ENCODE measurements around the gene SLC2A11. TPM values are rescaled to one million over a fixed set of nuclear protein-coding genes. Genes with fewer than 3 reads are reported as not detected.

SLC2A11 gene
- total and polyA plus RNA-seq, 10 of the 15 experiments (the other 5 are each of a cell fraction or from before 2014, with no cell fraction given) = 0.98 to 18.3 (median 8.6) TPM

DNA sequence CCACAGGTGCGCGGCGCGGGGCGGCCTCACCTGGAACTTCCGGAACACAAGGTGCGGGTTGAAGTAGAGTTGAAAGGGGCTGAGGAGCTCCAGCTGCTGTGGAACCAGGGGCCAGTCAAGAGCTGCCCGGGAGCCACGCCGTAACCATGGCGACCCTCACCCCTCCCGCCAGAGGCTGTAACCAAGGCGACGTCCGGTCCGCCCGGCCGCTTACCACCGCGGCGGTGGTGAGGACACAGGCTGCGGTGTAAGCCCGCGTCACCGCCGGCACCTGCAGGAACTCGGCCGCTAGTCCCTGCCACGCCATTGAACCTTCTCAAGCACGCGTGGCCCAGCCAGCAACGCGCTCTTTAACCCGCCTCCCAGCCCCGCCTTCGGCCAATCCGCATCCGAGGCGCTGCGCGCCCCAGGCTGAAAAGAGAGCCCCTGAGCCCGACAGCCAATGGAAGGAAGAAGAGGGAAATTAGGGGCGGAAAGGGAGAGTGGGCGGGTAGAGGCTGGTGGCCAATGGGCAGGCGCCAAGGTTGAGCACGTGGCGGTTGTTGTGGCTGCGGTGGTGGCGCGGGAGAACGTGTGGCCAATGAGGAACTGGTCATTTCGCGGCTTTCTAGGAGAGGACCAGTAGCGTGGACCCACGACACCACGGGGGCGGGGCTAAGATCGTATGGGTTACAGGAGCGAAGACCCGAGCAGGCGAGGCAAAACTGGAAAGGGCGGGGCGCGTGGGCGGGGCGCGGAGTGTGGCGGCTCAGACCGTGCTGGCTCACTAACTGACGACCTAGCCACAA, 18.8 kb upstream of the SLC2A11 start, which contains the start of gene DERL3:
Gene DERL3 (minus strand): TSS at position 326 of the 788 bp plus-strand sequence. CDS start 19 bp downstream, at position 307.
- intact Hi-C loops (cut with micrococcal nuclease; ENCODE audit: unreplicated experiment) (loop anchor here (2.0 kb wide), 1 partner anchor 38 kb away; no protein-coding TSS in a partner anchor), in situ Hi-C loops (cut with MboI) (no loop called here)
- Histone ChIP-seq H3K4me3 (peak within 1 kb of the TSS; percentile 76), H3K27me3 (replicated peaks in 1 of 2; ENCODE audit: control insufficient read depth in 2 of 2, insufficient read depth in 2 of 2, low read length in 1 of 2) (no peaks in the 10 kb centered on the region), H3K79me2 (ENCODE audit: control insufficient read depth, insufficient read depth, low read length) (no peaks in the 10 kb centered on the region; the same call in 1 of the 2 replicates), H3K36me3 (ENCODE audit: control insufficient read depth in 2 of 2, insufficient read depth in 2 of 2, low read length in 1 of 2) (peaks cover 0 to 21% of the 10 kb centered on the region in 2 experiments; a peak in 2 of 4 replicates), H3K9ac (ENCODE audit: control insufficient read depth, insufficient read depth, low read length) (peak within 1 kb of the TSS; percentile 77), H3K4me2 (ENCODE audit: control insufficient read depth, insufficient read depth) (peak within 1 kb of the TSS; percentile 100), H3K27ac (ENCODE audit: control insufficient read depth, insufficient read depth) (peak within 1 kb of the TSS; percentile 56), H4K20me1 (ENCODE audit: control insufficient read depth, insufficient read depth) (no peaks in the 10 kb centered on the region), H3K4me1 (ENCODE audit: control insufficient read depth, insufficient read depth, low read length) (peaks cover 25% of the 10 kb centered on the region), H3K9me3 (replicated peaks; ENCODE audit: control insufficient read depth, insufficient read depth, low read length) (no peaks in the 10 kb centered on the region), H2AFZ (ENCODE audit: control insufficient read depth, low read depth, low read length) (peak within 1 kb of the TSS; percentile 80)
- ChIA-PET SMC1A (ENCODE audit: uncharacterized antibody, unreplicated experiment) (interaction anchor here (0.8 kb wide), 1 partner anchor 19 kb away, joined by 5 read pairs; the partner anchor contains the start of gene SLC2A11), CTCF (interaction anchor here (0.8 to 1.0 kb wide), 3 partner anchors 9 to 70 kb away, joined by 3 to 4 read pairs (median 3); no protein-coding TSS in a partner anchor), POLR2A (no interaction called here), RAD21 (ENCODE audit: unreplicated experiment) (interaction anchor here (1.1 kb wide), 1 partner anchor 19 kb away, joined by 4 read pairs; the partner anchor contains the start of gene SLC2A11)
- ATAC-seq = peak; percentile 95
- WGBS (ENCODE audit: insufficient coverage, insufficient replicate concordance, low lambda C conversion rate, missing lambda C conversion rate) = 1% methylated on average over 62 of the region's 70 CpGs
- peak; percentile 98 for FAIRE-seq
- peak; percentile 98 for DNase-seq (ENCODE audit: low read depth, low spot score)
- BruUV-seq (replicated peaks) = no TSS peak
- TF ChIP-seq, protein P1, sequence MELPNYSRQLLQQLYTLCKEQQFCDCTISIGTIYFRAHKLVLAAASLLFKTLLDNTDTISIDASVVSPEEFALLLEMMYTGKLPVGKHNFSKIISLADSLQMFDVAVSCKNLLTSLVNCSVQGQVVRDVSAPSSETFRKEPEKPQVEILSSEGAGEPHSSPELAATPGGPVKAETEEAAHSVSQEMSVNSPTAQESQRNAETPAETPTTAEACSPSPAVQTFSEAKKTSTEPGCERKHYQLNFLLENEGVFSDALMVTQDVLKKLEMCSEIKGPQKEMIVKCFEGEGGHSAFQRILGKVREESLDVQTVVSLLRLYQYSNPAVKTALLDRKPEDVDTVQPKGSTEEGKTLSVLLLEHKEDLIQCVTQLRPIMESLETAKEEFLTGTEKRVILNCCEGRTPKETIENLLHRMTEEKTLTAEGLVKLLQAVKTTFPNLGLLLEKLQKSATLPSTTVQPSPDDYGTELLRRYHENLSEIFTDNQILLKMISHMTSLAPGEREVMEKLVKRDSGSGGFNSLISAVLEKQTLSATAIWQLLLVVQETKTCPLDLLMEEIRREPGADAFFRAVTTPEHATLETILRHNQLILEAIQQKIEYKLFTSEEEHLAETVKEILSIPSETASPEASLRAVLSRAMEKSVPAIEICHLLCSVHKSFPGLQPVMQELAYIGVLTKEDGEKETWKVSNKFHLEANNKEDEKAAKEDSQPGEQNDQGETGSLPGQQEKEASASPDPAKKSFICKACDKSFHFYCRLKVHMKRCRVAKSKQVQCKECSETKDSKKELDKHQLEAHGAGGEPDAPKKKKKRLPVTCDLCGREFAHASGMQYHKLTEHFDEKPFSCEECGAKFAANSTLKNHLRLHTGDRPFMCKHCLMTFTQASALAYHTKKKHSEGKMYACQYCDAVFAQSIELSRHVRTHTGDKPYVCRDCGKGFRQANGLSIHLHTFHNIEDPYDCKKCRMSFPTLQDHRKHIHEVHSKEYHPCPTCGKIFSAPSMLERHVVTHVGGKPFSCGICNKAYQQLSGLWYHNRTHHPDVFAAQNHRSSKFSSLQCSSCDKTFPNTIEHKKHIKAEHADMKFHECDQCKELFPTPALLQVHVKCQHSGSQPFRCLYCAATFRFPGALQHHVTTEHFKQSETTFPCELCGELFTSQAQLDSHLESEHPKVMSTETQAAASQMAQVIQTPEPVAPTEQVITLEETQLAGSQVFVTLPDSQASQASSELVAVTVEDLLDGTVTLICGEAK (IDR thresholded peaks at IDR 0.05; ENCODE audit: borderline replicate concordance) = peak; percentile 59; the same call in 1 of the 2 replicates
- TF ChIP-seq NFIC (IDR thresholded peaks at IDR 0.05; ENCODE audit: low read depth, low read length) = no peak
- 0 out of 2 replicates have a peak, but pooled peaks have one; percentile 21 for TF ChIP-seq TAF1 (IDR thresholded peaks at IDR 0.05; ENCODE audit: borderline replicate concordance, low read depth, low read length)
- TF ChIP-seq TCF3 (IDR thresholded peaks at IDR 0.05; ENCODE audit: borderline replicate concordance, insufficient read depth, low read depth, low read length) = peak; percentile 49; the same call in 1 of the 2 replicates
- TF ChIP-seq NR2C1 (IDR thresholded peaks at IDR 0.05) = no peak
- TF ChIP-seq IRF4 (IDR thresholded peaks at IDR 0.05; ENCODE audit: low read depth, low read length) = no peak
- peak; percentile 33; the same call in 1 of the 2 replicates for TF ChIP-seq ATF7 (IDR thresholded peaks at IDR 0.05; ENCODE audit: low read depth)
- TF ChIP-seq SUPT20H (IDR thresholded peaks at IDR 0.05; ENCODE audit: borderline replicate concordance, control insufficient read depth, low read depth, low read length) = no peak
- no peak for TF ChIP-seq RBBP5 (conservative IDR thresholded peaks at IDR 0.05)
- TF ChIP-seq HDAC2 (IDR thresholded peaks at IDR 0.05) = peak; percentile 83; the same call in 1 of the 2 replicates
- TF ChIP-seq, protein P2, sequence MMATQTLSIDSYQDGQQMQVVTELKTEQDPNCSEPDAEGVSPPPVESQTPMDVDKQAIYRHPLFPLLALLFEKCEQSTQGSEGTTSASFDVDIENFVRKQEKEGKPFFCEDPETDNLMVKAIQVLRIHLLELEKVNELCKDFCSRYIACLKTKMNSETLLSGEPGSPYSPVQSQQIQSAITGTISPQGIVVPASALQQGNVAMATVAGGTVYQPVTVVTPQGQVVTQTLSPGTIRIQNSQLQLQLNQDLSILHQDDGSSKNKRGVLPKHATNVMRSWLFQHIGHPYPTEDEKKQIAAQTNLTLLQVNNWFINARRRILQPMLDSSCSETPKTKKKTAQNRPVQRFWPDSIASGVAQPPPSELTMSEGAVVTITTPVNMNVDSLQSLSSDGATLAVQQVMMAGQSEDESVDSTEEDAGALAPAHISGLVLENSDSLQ (IDR thresholded peaks at IDR 0.05) = no peak
- TF ChIP-seq MXI1 (IDR thresholded peaks at IDR 0.05; ENCODE audit: low read depth, low read length) = peak; percentile 95
- TF ChIP-seq ZNF274 (IDR thresholded peaks at IDR 0.05; ENCODE audit: insufficient read depth, insufficient read length) = no peak
- TF ChIP-seq, protein P3, sequence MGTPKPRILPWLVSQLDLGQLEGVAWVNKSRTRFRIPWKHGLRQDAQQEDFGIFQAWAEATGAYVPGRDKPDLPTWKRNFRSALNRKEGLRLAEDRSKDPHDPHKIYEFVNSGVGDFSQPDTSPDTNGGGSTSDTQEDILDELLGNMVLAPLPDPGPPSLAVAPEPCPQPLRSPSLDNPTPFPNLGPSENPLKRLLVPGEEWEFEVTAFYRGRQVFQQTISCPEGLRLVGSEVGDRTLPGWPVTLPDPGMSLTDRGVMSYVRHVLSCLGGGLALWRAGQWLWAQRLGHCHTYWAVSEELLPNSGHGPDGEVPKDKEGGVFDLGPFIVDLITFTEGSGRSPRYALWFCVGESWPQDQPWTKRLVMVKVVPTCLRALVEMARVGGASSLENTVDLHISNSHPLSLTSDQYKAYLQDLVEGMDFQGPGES (IDR thresholded peaks at IDR 0.05) = peak; percentile 89
- no peak for TF ChIP-seq ZNF24 (IDR thresholded peaks at IDR 0.05)
- no peak for TF ChIP-seq SMAD1 (IDR thresholded peaks at IDR 0.05; ENCODE audit: low read depth, partially characterized antibody)
- TF ChIP-seq ZNF217 (IDR thresholded peaks at IDR 0.05) = no peak

All from GM12878 (cell line).